ENCODE results near the gene PRKAG2.

DNA sequence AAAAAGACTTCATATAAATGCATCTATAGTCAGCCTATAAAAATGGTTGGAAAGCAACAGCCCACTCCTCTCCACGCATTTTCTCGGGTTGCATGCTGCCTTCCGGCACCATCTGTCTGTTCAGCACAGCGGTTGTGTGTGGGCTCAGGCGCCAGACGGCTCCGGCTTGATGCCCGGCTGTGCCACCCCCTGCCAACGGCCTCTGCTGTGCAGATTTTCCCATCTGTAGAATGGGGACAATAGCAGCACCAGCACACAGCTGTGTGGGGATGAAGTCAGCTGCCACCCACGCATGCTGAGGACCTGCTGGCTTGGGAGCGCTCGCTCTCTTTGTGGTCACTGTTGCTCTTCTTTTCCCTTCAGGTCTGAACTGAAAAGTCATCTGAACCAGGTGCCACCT, 19.5 kb downstream of the PRKAG2 start:
- TF ChIP-seq, protein P1, sequence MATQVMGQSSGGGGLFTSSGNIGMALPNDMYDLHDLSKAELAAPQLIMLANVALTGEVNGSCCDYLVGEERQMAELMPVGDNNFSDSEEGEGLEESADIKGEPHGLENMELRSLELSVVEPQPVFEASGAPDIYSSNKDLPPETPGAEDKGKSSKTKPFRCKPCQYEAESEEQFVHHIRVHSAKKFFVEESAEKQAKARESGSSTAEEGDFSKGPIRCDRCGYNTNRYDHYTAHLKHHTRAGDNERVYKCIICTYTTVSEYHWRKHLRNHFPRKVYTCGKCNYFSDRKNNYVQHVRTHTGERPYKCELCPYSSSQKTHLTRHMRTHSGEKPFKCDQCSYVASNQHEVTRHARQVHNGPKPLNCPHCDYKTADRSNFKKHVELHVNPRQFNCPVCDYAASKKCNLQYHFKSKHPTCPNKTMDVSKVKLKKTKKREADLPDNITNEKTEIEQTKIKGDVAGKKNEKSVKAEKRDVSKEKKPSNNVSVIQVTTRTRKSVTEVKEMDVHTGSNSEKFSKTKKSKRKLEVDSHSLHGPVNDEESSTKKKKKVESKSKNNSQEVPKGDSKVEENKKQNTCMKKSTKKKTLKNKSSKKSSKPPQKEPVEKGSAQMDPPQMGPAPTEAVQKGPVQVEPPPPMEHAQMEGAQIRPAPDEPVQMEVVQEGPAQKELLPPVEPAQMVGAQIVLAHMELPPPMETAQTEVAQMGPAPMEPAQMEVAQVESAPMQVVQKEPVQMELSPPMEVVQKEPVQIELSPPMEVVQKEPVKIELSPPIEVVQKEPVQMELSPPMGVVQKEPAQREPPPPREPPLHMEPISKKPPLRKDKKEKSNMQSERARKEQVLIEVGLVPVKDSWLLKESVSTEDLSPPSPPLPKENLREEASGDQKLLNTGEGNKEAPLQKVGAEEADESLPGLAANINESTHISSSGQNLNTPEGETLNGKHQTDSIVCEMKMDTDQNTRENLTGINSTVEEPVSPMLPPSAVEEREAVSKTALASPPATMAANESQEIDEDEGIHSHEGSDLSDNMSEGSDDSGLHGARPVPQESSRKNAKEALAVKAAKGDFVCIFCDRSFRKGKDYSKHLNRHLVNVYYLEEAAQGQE (IDR thresholded peaks at IDR 0.05; ENCODE audit: low read depth), result no peak
- TF ChIP-seq CEBPB (IDR thresholded peaks at IDR 0.05), result no peak
- no peak for TF ChIP-seq CREB1 (IDR thresholded peaks at IDR 0.05; ENCODE audit: low read depth)
- TF ChIP-seq, protein P2, sequence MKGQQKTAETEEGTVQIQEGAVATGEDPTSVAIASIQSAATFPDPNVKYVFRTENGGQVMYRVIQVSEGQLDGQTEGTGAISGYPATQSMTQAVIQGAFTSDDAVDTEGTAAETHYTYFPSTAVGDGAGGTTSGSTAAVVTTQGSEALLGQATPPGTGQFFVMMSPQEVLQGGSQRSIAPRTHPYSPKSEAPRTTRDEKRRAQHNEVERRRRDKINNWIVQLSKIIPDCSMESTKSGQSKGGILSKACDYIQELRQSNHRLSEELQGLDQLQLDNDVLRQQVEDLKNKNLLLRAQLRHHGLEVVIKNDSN (IDR thresholded peaks at IDR 0.05), result no peak
- no peak for TF ChIP-seq EP300 (IDR thresholded peaks at IDR 0.05; ENCODE audit: borderline replicate concordance)
